Kidney (tissue), 14 donors: ENCODE measurements around the gene TMEM255B. TPM values are rescaled to one million over a fixed set of nuclear protein-coding genes. Genes with fewer than 3 reads are reported as not detected.
"Not testable (repeated sequence)": the region's sequence is repeated elsewhere in the genome, so short reads cannot be mapped to it uniquely, and the experiment has no call there.

Experiments used
- DNase-seq, 5 donors: peaks; one replicate each; pipeline ENCODE4 v3.0.0-alpha.2; 2013 to 2020
- FAIRE-seq: peaks from 2 replicates; lab custom pipeline; 2012; peaks lifted over from hg19 to GRCh38; lab: Jason Lieb, UNC
- H3K27ac ChIP-seq, 2 donors: one replicate each; pipeline ENCODE4 v1.7.0; 2013; ENCODE audit warnings: low read depth in 2 of 2, low read length in 2 of 2, inconsistent platforms in 1 of 2
- H3K27me3 ChIP-seq: one replicate; pipeline ENCODE4 v1.7.1; 2013; ENCODE audit warnings: low read length, inconsistent platforms; ENCODE audit not compliant: control insufficient read depth, insufficient read depth
- H3K36me3 ChIP-seq, 3 donors: one replicate each; pipeline versions ENCODE4 v1.7.0 to v1.7.1; 2013; ENCODE audit warnings: low read length in 3 of 3, control low read depth in 1 of 3, inconsistent platforms in 1 of 3; ENCODE audit not compliant: insufficient read depth in 3 of 3, control insufficient read depth in 2 of 3
- H3K4me1 ChIP-seq, 3 donors: one replicate each; pipeline versions ENCODE4 v1.7.0 to v1.7.1; 2013; ENCODE audit warnings: low read length in 3 of 3, inconsistent platforms in 1 of 3, low read depth in 1 of 3; ENCODE audit not compliant: control insufficient read depth in 2 of 3, insufficient read depth in 2 of 3
- H3K4me3 ChIP-seq, 3 donors: one replicate each; pipeline versions ENCODE4 v1.7.0 to v1.8.1; 2013; ENCODE audit warnings: low read length in 3 of 3, control low read depth in 1 of 3, inconsistent platforms in 1 of 3
- H3K9ac ChIP-seq, 3 donors: one replicate each; pipeline versions ENCODE4 v1.7.0 to v1.7.1; 2013; ENCODE audit warnings: low read length in 3 of 3, control low read depth in 1 of 3, inconsistent platforms in 1 of 3
- H3K9me3 ChIP-seq, 3 donors: one replicate each; pipeline versions ENCODE4 v1.7.0 to v1.7.1; 2013; ENCODE audit warnings: low read length in 3 of 3, control low read depth in 1 of 3, inconsistent platforms in 1 of 3; ENCODE audit not compliant: control insufficient read depth in 2 of 3, insufficient read depth in 1 of 3
- intact Hi-C: fragments of 100-400 bp; cut with DNase I; formaldehyde crosslinking; loops from one replicate; pipeline ENCODE4 v1.11.1; 2022
- polyA plus RNA-seq: library from polyadenylated mRNA; stranded (reverse); fragments of 350-450 nt; fragmentation: Illumina TruSeq; extraction: RNeasy Lipid Tissue Mini Kit (QIAGEN cat#74804); gene quantifications from one replicate; pipeline ENCODE4 v1.2.3, GENCODE V29; 2014; ENCODE audit warnings: low read depth, low replicate concordance; ENCODE audit not compliant: insufficient read depth
- total RNA-seq: library from RNA; stranded (reverse); fragmentation: NEBNext Ultra II Directional; extraction: Animal tissue kit (Norgen Biotek cat#: 25700); gene quantifications from one replicate; pipeline ENCODE4 v1.2.1, GENCODE V29; 2021
- TF ChIP-seq, protein P1 (sequence below): IDR thresholded peaks from 3 replicates; pipeline ENCODE4 v1.5.1; 2012; ENCODE audit warnings: mild to moderate bottlenecking, moderate library complexity, borderline replicate concordance; ENCODE audit not compliant: insufficient read depth; ENCODE audit errors: extremely low read depth
- donor health status: control.
- donor health status: control.
- donor health status: control.
- donor health status: control.
- donor health status: control.
- donor health status: DM: yes; HTN: yes; CAD: no.
- donor health status: Normal renal cell carcinoma (clear cell type).

The TMEM255B gene
- total and polyA plus RNA-seq, 2 donors from 2014 or later, result 11.9 to 29.3 TPM

- no peaks in the 10 kb centered on the region for H3K36me3 ChIP-seq
- peaks cover 2% of the 10 kb centered on the region for H3K27me3 ChIP-seq
- intact Hi-C loops, result no loop called here
- TF ChIP-seq, protein P1, sequence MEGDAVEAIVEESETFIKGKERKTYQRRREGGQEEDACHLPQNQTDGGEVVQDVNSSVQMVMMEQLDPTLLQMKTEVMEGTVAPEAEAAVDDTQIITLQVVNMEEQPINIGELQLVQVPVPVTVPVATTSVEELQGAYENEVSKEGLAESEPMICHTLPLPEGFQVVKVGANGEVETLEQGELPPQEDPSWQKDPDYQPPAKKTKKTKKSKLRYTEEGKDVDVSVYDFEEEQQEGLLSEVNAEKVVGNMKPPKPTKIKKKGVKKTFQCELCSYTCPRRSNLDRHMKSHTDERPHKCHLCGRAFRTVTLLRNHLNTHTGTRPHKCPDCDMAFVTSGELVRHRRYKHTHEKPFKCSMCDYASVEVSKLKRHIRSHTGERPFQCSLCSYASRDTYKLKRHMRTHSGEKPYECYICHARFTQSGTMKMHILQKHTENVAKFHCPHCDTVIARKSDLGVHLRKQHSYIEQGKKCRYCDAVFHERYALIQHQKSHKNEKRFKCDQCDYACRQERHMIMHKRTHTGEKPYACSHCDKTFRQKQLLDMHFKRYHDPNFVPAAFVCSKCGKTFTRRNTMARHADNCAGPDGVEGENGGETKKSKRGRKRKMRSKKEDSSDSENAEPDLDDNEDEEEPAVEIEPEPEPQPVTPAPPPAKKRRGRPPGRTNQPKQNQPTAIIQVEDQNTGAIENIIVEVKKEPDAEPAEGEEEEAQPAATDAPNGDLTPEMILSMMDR, result no peak
- DNase-seq (peak in 2 of 5 donors; percentile 14 to 76), FAIRE-seq (no peak)
- no peak overlapping the region for H3K9ac ChIP-seq
- no peaks in the 10 kb centered on the region for H3K4me1 ChIP-seq
- H3K27ac ChIP-seq, result no peak overlapping the region
- H3K4me3 ChIP-seq, result no peak overlapping the region
- peaks cover 0 to 3% (median 0%) of the 10 kb centered on the region in 3 donors for H3K9me3 ChIP-seq
Observed at GRCh38 chr13:113794764-113795173, 35.7 kb downstream of the TMEM255B start.

- DNase-seq, H3K4me3 ChIP-seq, H3K9me3 ChIP-seq, H3K27ac ChIP-seq, H3K4me1 ChIP-seq, intact Hi-C loops, H3K27me3 ChIP-seq, H3K36me3 ChIP-seq, FAIRE-seq, H3K9ac ChIP-seq: not testable (repeated sequence)
Observed at GRCh38 chr13:113795362-113795761, 36.3 kb downstream of the TMEM255B start.

GRCh38 chr13:113796211-113796963 is 37.4 kb downstream of the TMEM255B start:
- TF ChIP-seq, protein P1, result no peak
- no peaks in the 10 kb centered on the region for H3K36me3 ChIP-seq
- intact Hi-C loops, result no loop called here
- no peaks in the 10 kb centered on the region for H3K4me1 ChIP-seq
- H3K27ac ChIP-seq, result no peak overlapping the region
- peaks cover 2% of the 10 kb centered on the region for H3K27me3 ChIP-seq
- no peak for FAIRE-seq
- peaks cover 0 to 3% (median 0%) of the 10 kb centered on the region in 3 donors for H3K9me3 ChIP-seq
- no peak overlapping the region for H3K4me3 ChIP-seq
- DNase-seq, result peak in 1 of 5 donors; percentile 31
- H3K9ac ChIP-seq, result no peak overlapping the region

- TF ChIP-seq, protein P1, result no peak
- intact Hi-C loops, result no loop called here
- DNase-seq (peak in 1 of 5 donors; percentile 16), FAIRE-seq (no peak)
- Histone ChIP-seq H3K27ac (no peak overlapping the region), H3K4me1 (no peaks in the 10 kb centered on the region), H3K36me3 (no peaks in the 10 kb centered on the region), H3K4me3 (no peak overlapping the region), H3K27me3 (peaks cover 2% of the 10 kb centered on the region), H3K9ac (no peak overlapping the region), H3K9me3 (peaks cover 0 to 3% (median 0%) of the 10 kb centered on the region in 3 donors)
Observed at GRCh38 chr13:113796964-113797676, 38.1 kb downstream of the TMEM255B start.
